Small intestine (tissue), 7 donors: ENCODE measurements around the gene ZDHHC14. TPM values are rescaled to one million over a fixed set of nuclear protein-coding genes. Genes with fewer than 3 reads are reported as not detected.
A peak's percentile ranks its signal among the peaks of the same experiment; 100 is the strongest.

Source experiments
- DNase-seq, 2 donors: peaks; one replicate each; pipeline versions ENCODE4 v3.0.0 to v3.0.0-alpha.2; 2013
- FAIRE-seq: peaks from 2 replicates; lab custom pipeline; 2012; peaks lifted over from hg19 to GRCh38; lab: Jason Lieb, UNC
- H3K27ac ChIP-seq, 3 donors: one replicate each; pipeline ENCODE4 v1.5.1; 2013; ENCODE audit warnings: low read length in 2 of 3, mild to moderate bottlenecking in 2 of 3, control low read depth in 1 of 3, inconsistent platforms in 1 of 3, low read depth in 1 of 3, moderate library complexity in 1 of 3
- H3K27me3 ChIP-seq, 3 donors: one replicate each; pipeline ENCODE4 v1.6.1; 2013; ENCODE audit warnings: low read length in 3 of 3, inconsistent platforms in 1 of 3; ENCODE audit not compliant: control insufficient read depth in 3 of 3, insufficient read depth in 3 of 3
- H3K36me3 ChIP-seq, 3 donors: one replicate each; pipeline ENCODE4 v1.6.1; 2013; ENCODE audit warnings: low read length in 3 of 3, inconsistent platforms in 1 of 3, low read depth in 1 of 3, mild to moderate bottlenecking in 1 of 3, moderate library complexity in 1 of 3; ENCODE audit not compliant: control insufficient read depth in 3 of 3, insufficient read depth in 2 of 3
- H3K4me1 ChIP-seq, 3 donors: one replicate each; pipeline ENCODE4 v1.6.1; 2013; ENCODE audit warnings: low read length in 2 of 3, inconsistent platforms in 1 of 3, low read depth in 1 of 3, mild to moderate bottlenecking in 1 of 3, moderate library complexity in 1 of 3; ENCODE audit not compliant: control insufficient read depth in 3 of 3, insufficient read depth in 2 of 3
- H3K4me3 ChIP-seq, 3 donors: one replicate each; pipeline ENCODE4 v1.5.1; 2013; ENCODE audit warnings: low read length in 3 of 3, control low read depth in 1 of 3, inconsistent platforms in 1 of 3, low read depth in 1 of 3, mild to moderate bottlenecking in 1 of 3, moderate library complexity in 1 of 3
- H3K9me3 ChIP-seq, 2 donors: one replicate each; pipeline ENCODE4 v1.6.1; 2013; ENCODE audit warnings: low read depth in 1 of 2, low read length in 1 of 2; ENCODE audit not compliant: control insufficient read depth in 2 of 2, insufficient read depth in 1 of 2
- WGBS, 3 donors: extraction: QIAGEN DNeasy Blood & Tissue Kit; methylation state at CpG; one replicate each; pipeline ENCODE4 v1.1.7; 2013; 5-methylcytosine and 5-hydroxymethylcytosine counted together
- polyA plus RNA-seq, 4 donors: library from polyadenylated mRNA; stranded (reverse) in 3 of 4; unstranded in 1 of 4; fragments of 200-250 nt in 3 of 4; fragments of 120-200 nt in 1 of 4; gene quantifications; one replicate each; pipeline versions ENCODE4 v1.2.1 to v1.2.3, GENCODE V29; 2013
- donor health status: healthy with polysubstance abuse.
- donor health status: control.
- donor health status: control.
- donor health status: Bipolar disorder and iron deficiency.
- donor health status: healthy.

ZDHHC14 gene
- polyA plus RNA-seq, 4 donors, result 3.4 to 27.7 (median 10.3) TPM

GRCh38 chr6:157561929-157562810, 181.2 kb downstream of the ZDHHC14 start:
- H3K27ac ChIP-seq, result peak overlapping the region in 2 of 3 donors; percentile 38 to 66
- 84 to 97% (median 88%) methylated on average over 14 to 15 of the region's 15 CpGs for WGBS, 3 donors
- FAIRE-seq (no peak), DNase-seq (peak in 1 of 2 donors; percentile 36)
- H3K4me1 ChIP-seq, result peaks cover 1 to 5% (median 3%) of the 10 kb centered on the region in 3 donors
- no peaks in the 10 kb centered on the region for H3K9me3 ChIP-seq
- no peak overlapping the region for H3K4me3 ChIP-seq
- H3K27me3 ChIP-seq, result no peaks in the 10 kb centered on the region
- H3K36me3 ChIP-seq, result peaks cover 0 to 28% (median 0%) of the 10 kb centered on the region in 3 donors

DNA sequence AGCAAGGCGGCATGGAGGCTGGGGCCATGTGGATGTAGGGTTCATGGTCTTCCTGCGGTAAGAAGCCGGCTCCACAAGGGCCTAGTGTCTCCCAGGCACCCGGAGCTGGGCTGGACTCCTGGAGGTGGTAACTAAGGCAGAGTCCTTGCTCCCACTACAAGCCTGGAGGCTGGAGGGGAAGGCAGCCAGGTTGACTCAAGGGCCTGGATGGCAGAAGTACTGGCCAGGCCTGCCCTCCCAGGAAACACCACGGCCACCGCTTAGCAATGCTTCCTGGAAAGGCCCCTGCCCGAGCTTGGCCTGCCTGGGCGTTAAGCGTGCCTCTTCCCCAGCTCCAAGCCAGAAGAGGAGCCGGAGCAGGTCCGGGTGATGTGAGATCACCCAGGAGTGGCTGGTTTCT, 182.0 kb downstream of the ZDHHC14 start:
- Histone ChIP-seq H3K9me3 (no peaks in the 10 kb centered on the region), H3K27me3 (no peaks in the 10 kb centered on the region), H3K27ac (peak overlapping the region in 2 of 3 donors; percentile 9 to 13), H3K4me3 (no peak overlapping the region), H3K4me1 (peaks cover 1 to 5% (median 3%) of the 10 kb centered on the region in 3 donors), H3K36me3 (peaks cover 0 to 31% (median 0%) of the 10 kb centered on the region in 3 donors)
- WGBS, 3 donors, result 86 to 95% (median 89%) methylated on average over 9 to 11 of the region's 11 CpGs
- no peak for DNase-seq
- no peak for FAIRE-seq

DNA sequence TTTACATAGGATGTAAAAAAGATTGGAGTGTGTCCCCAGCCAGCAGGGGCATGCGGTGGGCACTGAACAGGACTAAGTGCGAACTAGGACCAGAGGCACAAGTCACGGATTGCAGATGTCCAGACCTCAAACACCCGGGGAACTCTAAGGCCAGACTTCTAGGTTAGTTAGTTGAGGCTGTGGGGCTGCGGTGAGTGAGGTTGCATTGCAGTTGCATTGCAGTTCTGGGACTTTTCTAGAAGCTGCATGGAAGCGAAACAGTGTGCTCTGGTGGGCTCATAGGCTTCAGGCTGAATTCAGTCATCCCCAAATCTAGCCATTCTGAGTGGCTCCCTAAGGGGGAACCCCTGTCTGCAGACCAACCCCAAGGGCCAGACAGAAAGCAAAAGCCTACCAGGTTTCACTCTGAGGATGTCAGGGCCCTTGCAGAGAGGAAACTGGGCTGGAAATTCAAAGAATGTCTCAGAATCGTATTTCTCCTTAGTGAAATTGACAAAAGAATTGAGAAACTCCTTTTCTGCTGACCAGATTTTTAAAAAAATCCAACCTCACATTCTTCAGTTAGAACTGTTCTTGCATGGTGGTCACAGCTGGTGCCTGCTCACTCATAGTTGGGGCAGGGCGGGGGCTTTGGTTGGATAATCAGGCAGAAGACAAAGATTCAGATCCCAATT, 182.8 kb downstream of the ZDHHC14 start:
- Histone ChIP-seq H3K4me3 (no peak overlapping the region), H3K9me3 (no peaks in the 10 kb centered on the region), H3K4me1 (peaks cover under 1 to 3% (median 2%) of the 10 kb centered on the region in 3 donors), H3K36me3 (peaks cover 0 to 31% (median 0%) of the 10 kb centered on the region in 3 donors), H3K27ac (no peak overlapping the region), H3K27me3 (no peaks in the 10 kb centered on the region)
- FAIRE-seq (no peak), DNase-seq (no peak)
- WGBS, 3 donors, result 78 to 92% (median 84%) methylated on average over 8 of the region's 8 CpGs

- Histone ChIP-seq H3K4me1 (no peaks in the 10 kb centered on the region), H3K4me3 (no peak overlapping the region), H3K9me3 (no peaks in the 10 kb centered on the region), H3K36me3 (peaks cover 0 to 13% (median 0%) of the 10 kb centered on the region in 3 donors), H3K27ac (no peak overlapping the region), H3K27me3 (no peaks in the 10 kb centered on the region)
- FAIRE-seq (peak; percentile 36), DNase-seq (no peak)
- 94 to 99% (median 97%) methylated on average over 1 of the region's 1 CpG for WGBS, 3 donors
These were observed 187.7 kb downstream of the ZDHHC14 start for GRCh38 chr6:157568702-157569101.

DNA sequence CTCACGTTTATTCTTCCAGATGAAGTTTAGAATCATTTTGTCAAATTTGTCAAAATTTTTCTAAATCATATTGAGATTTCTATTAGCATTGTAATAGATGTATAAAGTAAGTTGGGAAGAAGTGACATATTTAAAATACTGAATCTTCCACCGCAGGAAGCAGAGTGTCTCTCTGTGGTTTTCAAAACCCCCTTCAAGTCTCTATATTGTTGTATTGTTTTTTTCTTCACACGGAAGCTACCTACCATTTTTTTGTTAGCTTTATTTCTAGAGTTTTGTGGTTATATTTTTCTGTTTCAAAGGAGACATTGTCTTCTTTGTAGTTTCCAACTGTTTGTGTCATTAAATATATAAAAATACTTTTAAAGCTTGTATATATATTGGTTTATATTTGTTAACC, 188.6 kb downstream of the ZDHHC14 start:
- Histone ChIP-seq H3K27ac (no peak overlapping the region), H3K36me3 (peaks cover 0 to 12% (median 0%) of the 10 kb centered on the region in 3 donors), H3K27me3 (no peaks in the 10 kb centered on the region), H3K4me1 (no peaks in the 10 kb centered on the region), H3K9me3 (no peaks in the 10 kb centered on the region), H3K4me3 (no peak overlapping the region)
- DNase-seq (peak in 1 of 2 donors; percentile 38), FAIRE-seq (no peak)
- WGBS, 3 donors, result 57 to 68% (median 64%) methylated on average over 3 of the region's 3 CpGs

- peaks cover 0 to 12% (median 0%) of the 10 kb centered on the region in 3 donors for H3K36me3 ChIP-seq
- H3K9me3 ChIP-seq, result no peaks in the 10 kb centered on the region
- DNase-seq (no peak), FAIRE-seq (no peak)
- H3K27ac ChIP-seq, result no peak overlapping the region
- no peak overlapping the region for H3K4me3 ChIP-seq
- no peaks in the 10 kb centered on the region for H3K4me1 ChIP-seq
- H3K27me3 ChIP-seq, result no peaks in the 10 kb centered on the region
- 71 to 80% (median 79%) methylated on average over 4 of the region's 4 CpGs for WGBS, 3 donors
These were observed 189.1 kb downstream of the ZDHHC14 start for GRCh38 chr6:157570104-157570503.

DNA sequence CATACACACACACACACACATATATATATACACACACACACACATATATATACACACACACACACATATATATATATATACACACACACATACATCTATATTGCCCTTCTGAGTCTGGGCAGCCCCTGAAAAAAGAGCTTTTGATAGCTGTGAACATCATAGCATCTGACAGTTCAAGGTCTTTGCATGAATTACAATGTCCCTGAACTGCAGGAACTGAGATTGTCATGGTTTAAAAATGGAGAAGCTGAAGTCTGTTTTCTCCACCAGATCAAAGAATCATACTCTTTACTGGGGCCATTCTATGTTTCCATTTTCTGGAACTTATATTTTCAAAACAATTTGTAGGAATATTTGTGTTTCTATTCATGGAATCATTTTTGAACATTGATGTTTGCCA, 189.8 kb downstream of the ZDHHC14 start:
- H3K36me3 ChIP-seq, result peaks cover 0 to 12% (median 0%) of the 10 kb centered on the region in 3 donors
- no peaks in the 10 kb centered on the region for H3K9me3 ChIP-seq
- no peak overlapping the region for H3K4me3 ChIP-seq
- no peak overlapping the region for H3K27ac ChIP-seq
- FAIRE-seq (no peak), DNase-seq (no peak)
- H3K4me1 ChIP-seq, result no peaks in the 10 kb centered on the region
- no peaks in the 10 kb centered on the region for H3K27me3 ChIP-seq

DNA sequence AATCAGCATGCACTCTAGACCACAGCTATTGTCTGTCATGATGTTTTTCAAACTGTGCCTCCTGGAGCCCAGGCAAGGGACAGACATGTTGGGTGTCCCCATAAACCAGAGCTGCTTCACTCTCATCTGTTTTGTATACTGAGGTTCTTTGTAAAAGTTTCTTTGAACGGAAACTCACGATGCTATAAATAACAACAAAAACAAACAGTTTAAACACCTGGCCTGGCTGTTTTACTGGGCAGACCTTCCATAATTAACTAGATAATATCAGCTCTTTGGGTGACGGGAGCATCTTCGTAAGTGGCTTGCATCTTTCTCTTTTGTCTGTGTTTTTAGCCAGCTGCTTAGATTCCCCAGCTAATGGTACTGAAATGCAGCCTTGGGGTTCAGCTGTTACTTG, 190.3 kb downstream of the ZDHHC14 start:
- WGBS, 3 donors, result 74 to 92% (median 90%) methylated on average over 4 of the region's 4 CpGs
- no peaks in the 10 kb centered on the region for H3K27me3 ChIP-seq
- H3K27ac ChIP-seq, result no peak overlapping the region
- H3K4me1 ChIP-seq, result no peaks in the 10 kb centered on the region
- DNase-seq (no peak), FAIRE-seq (no peak)
- peaks cover 0 to 12% (median 0%) of the 10 kb centered on the region in 3 donors for H3K36me3 ChIP-seq
- no peaks in the 10 kb centered on the region for H3K9me3 ChIP-seq
- H3K4me3 ChIP-seq, result no peak overlapping the region
